HuH-7.5 (cell line): ENCODE measurements around the gene OVCH2.
"Not testable (repeated sequence)": the region's sequence is repeated elsewhere in the genome, so short reads cannot be mapped to it uniquely, and the experiment has no call there.

ENCODE experiments used
- DNase-seq: peaks from one replicate; pipeline ENCODE4 v3.0.0; 2011; ENCODE audit warnings: low spot score

Gene OVCH2

GRCh38 chr11:7671347-7672215 lies 34.7 kb downstream of the OVCH2 start:
- DNase-seq = no peak

- no peak for DNase-seq
Observed at GRCh38 chr11:7670641-7671040, 35.6 kb downstream of the OVCH2 start.

GRCh38 chr11:7668911-7669310 lies 37.4 kb downstream of the OVCH2 start:
- no peak for DNase-seq

GRCh38 chr11:7668464-7668863 lies 37.8 kb downstream of the OVCH2 start:
- DNase-seq = no peak

- DNase-seq = no peak
Observed at GRCh38 chr11:7667460-7667859, 38.8 kb downstream of the OVCH2 start.

DNA sequence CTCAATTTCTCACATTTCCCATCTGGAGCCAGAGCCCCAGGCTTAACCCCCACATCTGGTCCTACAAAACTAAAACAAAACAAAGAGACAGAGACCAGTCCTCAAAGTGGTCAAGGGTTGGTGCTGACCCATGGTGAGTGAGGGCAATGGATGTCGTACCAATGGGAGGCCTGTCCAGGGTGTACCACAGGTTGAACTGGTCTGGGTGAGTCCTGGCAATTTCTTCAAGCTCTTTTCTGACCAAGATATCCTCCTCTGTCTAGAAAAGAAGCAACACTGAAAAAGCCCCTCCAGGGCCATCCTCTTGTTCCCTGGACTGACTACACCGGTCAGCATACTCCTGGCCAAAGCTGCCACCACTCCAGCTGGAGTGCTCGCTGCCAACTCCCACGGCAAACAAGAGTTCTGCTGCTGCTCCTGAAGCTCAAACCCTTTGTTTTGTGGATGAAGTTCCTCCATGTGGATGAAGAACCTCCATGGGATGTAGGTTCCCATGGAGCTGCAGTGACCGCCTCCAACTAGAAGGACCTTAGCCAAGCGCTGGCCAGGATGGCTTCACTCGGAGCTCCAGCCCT lies 39.9 kb downstream of the OVCH2 start:
- DNase-seq = no peak

- DNase-seq = peak; percentile 82
Observed at GRCh38 chr11:7665473-7666291, 40.6 kb downstream of the OVCH2 start.

GRCh38 chr11:7664867-7665266 lies 41.4 kb downstream of the OVCH2 start:
- DNase-seq = no peak

- not testable (repeated sequence) for DNase-seq
Observed at GRCh38 chr11:7663531-7663930, 42.7 kb downstream of the OVCH2 start.

GRCh38 chr11:7657306-7658025 lies 48.8 kb downstream of the OVCH2 start:
- DNase-seq = peak; percentile 40

DNA sequence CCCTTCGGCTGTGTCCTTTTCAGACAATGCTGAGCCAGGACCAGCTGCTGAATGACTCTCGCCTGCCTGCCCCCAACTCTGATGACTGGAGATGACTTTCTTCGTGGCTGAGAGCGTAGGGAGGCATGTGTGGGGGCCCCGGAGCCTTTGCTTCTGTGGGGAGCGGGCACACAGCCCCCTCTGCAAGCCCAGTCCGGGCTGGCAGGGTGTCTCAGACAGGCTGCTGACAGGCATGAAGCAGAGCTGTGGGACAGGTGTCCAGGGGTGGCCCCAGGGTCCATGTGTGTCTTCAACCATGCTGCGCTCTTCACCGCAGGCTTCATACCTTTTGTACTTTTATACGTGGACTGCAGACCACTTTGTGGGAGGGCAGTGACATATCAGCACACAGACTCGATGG lies 49.6 kb downstream of the OVCH2 start:
- no peak for DNase-seq

- no peak for DNase-seq
Observed at GRCh38 chr11:7655253-7656217, 50.7 kb downstream of the OVCH2 start.

- DNase-seq = no peak
Observed at GRCh38 chr11:7654195-7654705, 52.0 kb downstream of the OVCH2 start.

GRCh38 chr11:7651700-7652099 lies 54.6 kb downstream of the OVCH2 start:
- no peak for DNase-seq

DNA sequence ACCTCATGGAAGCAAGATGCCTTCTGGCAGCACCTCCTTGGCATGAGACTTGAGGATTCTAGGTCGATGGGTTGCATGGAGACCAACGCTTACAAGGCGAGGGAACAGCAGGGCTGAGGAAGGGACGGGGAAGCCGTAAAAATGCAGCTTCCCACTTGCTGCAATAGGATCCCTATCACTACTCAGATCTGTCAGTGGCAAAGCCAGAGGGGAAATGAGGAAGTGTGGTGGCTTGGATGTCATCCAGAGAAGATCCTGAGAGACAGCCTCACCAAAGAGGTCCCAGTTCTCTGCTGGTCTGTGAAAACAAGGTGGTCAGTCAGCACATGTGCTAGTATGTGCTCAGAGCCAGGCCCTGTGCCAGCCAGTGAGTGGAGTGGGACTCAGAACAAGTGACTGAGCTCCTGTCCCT lies 55.1 kb downstream of the OVCH2 start:
- no peak for DNase-seq

DNA sequence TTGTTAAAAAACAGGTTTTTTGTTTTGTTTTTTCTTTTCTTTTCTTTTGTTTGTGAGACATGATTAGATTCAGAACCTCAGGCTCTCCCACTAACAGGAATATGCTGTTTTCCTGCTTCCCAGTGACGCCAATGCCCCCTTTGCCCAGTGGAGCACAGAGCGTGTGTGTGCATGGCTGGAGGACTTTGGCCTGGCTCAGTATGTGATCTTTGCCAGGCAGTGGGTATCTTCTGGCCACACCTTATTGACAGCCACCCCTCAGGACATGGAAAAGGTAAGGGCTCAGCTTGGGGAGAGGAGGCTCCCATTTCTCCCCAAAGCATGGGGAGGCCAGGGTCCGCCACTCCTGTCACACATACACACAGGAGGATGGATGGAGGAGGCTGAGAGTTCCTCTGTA lies 58.0 kb downstream of the OVCH2 start:
- no peak for DNase-seq

DNA sequence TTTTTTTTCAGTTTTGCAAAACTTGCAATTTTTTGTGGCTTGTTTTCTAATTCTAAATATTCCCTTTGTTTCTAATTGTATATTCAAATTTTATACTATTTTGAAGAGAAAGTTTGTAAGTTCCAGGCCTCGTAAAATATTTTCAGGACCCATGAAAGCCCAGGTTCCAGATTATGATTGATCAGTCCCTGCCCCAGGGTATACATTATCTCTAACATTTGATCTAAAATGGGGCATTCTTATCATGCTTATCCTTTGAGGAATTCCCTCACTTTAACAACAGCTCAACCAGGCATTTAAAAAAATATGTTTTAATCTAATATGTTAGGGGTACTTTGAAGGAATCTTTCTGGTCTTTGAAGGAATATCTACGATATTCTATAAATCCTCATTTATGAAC lies 59.4 kb downstream of the OVCH2 start:
- no peak for DNase-seq

- DNase-seq = no peak
Observed at GRCh38 chr11:7645206-7645605, 61.1 kb downstream of the OVCH2 start.

- no peak for DNase-seq
Observed at GRCh38 chr11:7643314-7643713, 63.0 kb downstream of the OVCH2 start.

- no peak for DNase-seq
Observed at GRCh38 chr11:7642747-7643146, 63.5 kb downstream of the OVCH2 start.

DNA sequence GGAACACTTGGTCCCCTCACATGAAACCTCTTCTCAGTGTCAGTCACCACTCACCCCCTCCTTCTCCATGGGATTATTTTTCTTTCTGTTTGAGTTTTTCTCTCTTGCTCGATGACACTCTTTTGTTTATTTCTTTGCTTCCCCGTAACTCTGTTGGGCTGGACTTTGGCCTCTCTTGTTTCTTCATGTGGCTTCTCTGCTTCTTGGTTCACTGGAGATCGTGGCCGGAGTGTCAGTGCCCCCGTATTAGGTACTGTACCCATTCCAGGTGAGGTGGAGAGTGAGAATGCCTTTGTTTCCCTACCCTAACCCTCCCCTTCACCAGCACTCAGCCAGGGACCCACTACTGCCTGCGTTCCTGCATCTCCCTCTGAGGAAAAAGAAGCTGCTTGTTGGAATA lies 65.5 kb downstream of the OVCH2 start:
- DNase-seq = no peak
